Choroid plexus epithelial cell (primary cell): ENCODE measurements around the gene KMO.

Source experiments
- DNase-seq: peaks from one replicate; pipeline ENCODE4 v3.0.0-alpha.2; 2010; ENCODE audit warnings: low read depth
- H3K4me3 ChIP-seq: 2 replicates; pipeline ENCODE4 v1.5.1; 2011; ENCODE audit warnings: low read depth, mild to moderate bottlenecking, control low read depth, low read length, moderate library complexity
- TF ChIP-seq, protein P1 (sequence below): conservative IDR thresholded peaks from 2 replicates; pipeline ENCODE4 v1.5.1; 2011; ENCODE audit warnings: low read depth, mild to moderate bottlenecking, control low read depth, inconsistent platforms, low read length, moderate library complexity

KMO gene

DNA sequence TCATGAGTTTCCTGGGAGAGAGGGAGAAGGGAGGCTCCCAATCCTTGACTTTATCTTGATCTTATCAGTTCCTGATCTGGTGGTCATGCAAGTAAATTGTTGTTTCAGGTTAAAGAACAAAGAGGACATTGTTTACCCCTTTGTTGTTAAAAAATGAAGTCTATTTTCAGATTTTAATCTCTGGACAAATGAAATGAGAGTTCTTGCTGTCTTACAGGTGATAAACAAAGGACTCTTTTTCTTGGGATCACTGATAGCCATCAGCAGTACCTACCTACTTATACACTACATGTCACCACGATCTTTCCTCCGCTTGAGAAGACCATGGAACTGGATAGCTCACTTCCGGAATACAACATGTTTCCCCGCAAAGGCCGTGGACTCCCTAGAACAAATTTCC is 59.6 kb downstream of the KMO start:
- no peak overlapping the region for H3K4me3 ChIP-seq
- TF ChIP-seq, protein P1, sequence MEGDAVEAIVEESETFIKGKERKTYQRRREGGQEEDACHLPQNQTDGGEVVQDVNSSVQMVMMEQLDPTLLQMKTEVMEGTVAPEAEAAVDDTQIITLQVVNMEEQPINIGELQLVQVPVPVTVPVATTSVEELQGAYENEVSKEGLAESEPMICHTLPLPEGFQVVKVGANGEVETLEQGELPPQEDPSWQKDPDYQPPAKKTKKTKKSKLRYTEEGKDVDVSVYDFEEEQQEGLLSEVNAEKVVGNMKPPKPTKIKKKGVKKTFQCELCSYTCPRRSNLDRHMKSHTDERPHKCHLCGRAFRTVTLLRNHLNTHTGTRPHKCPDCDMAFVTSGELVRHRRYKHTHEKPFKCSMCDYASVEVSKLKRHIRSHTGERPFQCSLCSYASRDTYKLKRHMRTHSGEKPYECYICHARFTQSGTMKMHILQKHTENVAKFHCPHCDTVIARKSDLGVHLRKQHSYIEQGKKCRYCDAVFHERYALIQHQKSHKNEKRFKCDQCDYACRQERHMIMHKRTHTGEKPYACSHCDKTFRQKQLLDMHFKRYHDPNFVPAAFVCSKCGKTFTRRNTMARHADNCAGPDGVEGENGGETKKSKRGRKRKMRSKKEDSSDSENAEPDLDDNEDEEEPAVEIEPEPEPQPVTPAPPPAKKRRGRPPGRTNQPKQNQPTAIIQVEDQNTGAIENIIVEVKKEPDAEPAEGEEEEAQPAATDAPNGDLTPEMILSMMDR, result no peak

DNA sequence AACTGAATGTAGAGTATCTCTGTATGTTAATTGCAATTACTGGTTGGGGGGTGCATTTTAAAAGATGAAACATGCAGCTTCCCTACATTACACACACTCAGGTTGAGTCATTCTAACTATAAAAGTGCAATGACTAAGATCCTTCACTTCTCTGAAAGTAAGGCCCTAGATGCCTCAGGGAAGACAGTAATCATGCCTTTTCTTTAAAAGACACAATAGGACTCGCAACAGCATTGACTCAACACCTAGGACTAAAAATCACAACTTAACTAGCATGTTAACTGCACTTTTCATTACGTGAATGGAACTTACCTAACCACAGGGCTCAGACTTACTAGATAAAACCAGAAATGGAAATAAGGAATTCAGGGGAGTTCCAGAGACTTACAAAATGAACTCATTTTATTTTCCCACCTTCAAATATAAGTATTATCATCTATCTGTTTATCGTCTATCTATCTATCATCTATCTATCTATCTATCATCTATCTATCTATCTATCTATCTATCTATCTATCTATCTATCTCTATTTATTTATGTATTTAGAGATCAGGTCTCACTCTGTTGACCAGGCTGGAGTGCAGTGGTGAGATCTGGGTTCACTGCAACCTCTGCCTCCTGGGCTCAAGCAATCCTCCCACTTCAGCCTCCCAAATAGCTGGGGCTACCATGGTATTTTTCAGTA is 60.2 kb downstream of the KMO start:
- H3K4me3 ChIP-seq, result no peak overlapping the region
- peak; percentile 18 for DNase-seq
- TF ChIP-seq, protein P1, result no peak

More for the DNA sequence above, 59.6 kb downstream of the KMO start:
- no peak for DNase-seq

DNA sequence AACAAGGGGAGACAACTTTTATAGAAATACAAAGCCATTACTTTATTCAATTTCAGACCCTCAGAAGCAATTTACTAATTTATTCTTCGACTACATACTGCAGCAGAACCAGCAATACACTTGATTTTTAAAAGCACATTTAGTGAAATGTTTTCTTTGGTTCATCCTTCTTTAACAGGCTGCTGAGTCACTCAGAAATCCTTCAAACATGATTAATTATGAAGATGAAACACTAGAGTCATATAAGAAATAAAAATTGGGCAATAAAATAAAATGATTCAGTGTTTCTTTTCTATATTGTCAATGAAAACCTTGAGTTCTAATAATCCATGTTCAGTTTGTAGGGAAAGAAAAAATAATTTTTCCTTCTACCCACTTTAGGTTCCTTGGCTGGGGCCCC is 61.0 kb downstream of the KMO start:
- TF ChIP-seq, protein P1, result no peak
- no peak for DNase-seq
- H3K4me3 ChIP-seq, result no peak overlapping the region

DNA sequence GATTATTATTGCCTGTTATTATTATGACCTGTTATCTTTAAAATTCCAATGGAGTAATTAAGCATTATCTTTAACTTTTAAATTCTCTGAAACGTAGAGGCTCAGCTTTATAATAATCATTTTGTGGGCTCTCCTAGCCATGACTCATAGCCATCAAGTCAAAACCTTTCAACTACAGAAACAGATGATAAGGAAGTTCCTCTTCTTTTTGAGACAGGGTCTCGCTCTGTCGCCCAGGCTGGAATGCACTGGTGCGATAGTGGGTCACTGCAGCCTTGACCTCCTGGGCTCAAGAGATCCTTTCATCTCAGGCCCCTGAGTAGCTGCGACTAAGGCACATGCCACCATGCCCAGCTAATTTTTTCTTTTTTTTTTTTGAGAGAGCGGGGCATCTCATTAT is 64.5 kb downstream of the KMO start:
- TF ChIP-seq, protein P1, result no peak
- no peak for DNase-seq

DNA sequence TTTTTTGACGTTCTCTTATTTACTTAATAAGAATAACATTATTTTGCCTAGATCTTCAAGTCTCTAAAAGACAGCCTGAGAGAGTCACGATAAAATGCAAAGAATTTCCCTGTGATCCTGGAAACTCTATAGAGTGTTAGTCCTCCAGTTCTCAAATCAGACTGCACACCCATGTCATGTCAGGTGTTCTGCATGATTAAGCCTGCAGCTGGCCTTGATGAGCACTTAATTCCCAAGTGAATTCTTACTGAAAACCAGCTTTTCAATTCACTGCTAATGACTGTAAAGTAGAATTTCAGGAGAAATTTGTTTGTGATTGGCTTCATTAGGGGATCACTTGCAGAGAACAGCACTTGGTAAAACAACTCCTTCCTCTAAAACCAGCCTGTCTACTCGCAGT is 66.1 kb downstream of the KMO start:
- TF ChIP-seq, protein P1, result no peak
- H3K4me3 ChIP-seq, result no peak overlapping the region
- DNase-seq, result no peak

More for the DNA sequence above, 64.5 kb downstream of the KMO start:
- no peak overlapping the region for H3K4me3 ChIP-seq

DNA sequence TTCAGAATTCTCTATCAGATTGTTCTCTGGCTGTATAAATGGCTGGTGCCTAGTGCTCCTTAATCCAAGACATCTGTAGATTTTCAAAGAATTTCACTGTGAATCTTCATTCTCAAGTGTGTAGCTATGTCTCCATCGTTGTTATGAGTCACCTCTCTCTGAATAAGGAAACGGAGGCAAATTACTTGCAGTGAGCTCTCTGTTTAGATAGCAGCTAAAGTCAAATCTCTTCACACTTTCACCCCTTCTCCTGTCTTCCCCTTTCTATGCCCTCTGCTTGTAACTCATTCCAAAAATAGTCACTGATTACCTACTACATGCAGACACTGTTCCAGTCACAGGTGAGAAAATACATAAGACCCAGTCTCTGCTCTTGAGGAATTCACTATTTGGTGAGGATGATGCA is 68.3 kb downstream of the KMO start:
- H3K4me3 ChIP-seq, result no peak overlapping the region
- DNase-seq, result peak; percentile 63
- TF ChIP-seq, protein P1, result no peak

DNA sequence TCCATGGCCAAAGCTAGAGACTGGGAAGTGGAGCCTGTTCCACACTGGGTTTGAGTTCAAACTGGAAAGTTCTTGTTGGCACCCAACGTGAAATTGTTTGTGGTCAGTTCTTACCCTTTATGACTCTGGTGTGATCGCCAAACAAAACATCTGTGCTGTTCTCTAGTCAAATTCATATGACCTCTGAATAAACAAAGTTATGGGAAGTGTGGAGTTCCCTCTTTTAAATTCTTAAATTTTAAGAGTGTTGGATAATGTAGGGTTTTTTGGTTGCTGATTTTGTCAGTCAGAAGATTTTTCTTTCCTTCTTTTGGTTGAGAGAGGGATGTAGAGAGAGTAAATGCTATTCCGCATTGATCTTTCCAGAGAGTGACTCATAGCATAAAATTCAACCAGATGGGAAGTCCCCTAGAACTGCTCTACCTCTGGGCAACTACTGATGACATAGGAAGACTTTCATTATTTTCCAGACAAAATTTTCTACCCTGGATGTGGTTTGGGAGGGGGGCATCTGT is 71.6 kb downstream of the KMO start:
- TF ChIP-seq, protein P1, result no peak
- no peak overlapping the region for H3K4me3 ChIP-seq
- DNase-seq, result peak; percentile 77
